ENCODE measurements around the gene L3MBTL3. TPM values are rescaled to one million over a fixed set of nuclear protein-coding genes. Genes with fewer than 3 reads are reported as not detected.

The L3MBTL3 gene
- 10 to 100 TPM in 1 of 4 donors, 1 to 10 TPM in 3; 3.5 to 10.4 (median 4.0) TPM for total RNA-seq
- polyA plus RNA-seq, result 1 to 10 TPM; 2.1 to 4.8 (median 4.8) TPM

DNA sequence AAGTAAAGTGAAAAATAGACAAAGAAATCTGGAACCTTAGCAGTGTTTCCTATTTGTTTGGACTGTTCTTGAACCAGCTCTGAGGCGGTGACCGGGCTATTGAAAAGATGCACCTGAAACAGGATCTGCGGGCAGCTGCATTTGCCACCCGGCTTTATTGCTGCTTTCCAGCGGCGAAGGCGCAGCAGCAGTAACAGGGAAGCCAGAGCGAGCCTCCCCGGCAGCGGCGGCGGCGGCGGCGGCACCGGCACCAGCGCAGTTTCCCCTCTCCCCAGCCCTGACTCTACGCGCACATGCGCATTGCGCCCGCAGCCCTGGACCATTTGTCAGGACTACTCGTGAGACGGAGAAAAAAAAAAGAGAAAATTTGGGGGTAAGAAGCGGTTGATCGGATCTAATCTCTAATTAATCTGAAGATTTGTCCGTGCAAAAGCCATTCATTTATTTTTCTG is at the start of gene L3MBTL3:
Gene L3MBTL3, plus strand, starts transcription at position 290 of the 452 bp plus-strand sequence. CDS start 24,119 bp downstream, outside the sequence.
- H3K4me1 ChIP-seq, result peaks cover 0 to 11% (median 4%) of the 10 kb centered on the region in 4 donors
- no peaks in the 10 kb centered on the region for H3K9me3 ChIP-seq
- TF ChIP-seq POLR2AphosphoS5 (IDR thresholded peaks at IDR 0.05), result peak in 2 of 4 donors; percentile 35 to 36
- TF ChIP-seq, protein P1, sequence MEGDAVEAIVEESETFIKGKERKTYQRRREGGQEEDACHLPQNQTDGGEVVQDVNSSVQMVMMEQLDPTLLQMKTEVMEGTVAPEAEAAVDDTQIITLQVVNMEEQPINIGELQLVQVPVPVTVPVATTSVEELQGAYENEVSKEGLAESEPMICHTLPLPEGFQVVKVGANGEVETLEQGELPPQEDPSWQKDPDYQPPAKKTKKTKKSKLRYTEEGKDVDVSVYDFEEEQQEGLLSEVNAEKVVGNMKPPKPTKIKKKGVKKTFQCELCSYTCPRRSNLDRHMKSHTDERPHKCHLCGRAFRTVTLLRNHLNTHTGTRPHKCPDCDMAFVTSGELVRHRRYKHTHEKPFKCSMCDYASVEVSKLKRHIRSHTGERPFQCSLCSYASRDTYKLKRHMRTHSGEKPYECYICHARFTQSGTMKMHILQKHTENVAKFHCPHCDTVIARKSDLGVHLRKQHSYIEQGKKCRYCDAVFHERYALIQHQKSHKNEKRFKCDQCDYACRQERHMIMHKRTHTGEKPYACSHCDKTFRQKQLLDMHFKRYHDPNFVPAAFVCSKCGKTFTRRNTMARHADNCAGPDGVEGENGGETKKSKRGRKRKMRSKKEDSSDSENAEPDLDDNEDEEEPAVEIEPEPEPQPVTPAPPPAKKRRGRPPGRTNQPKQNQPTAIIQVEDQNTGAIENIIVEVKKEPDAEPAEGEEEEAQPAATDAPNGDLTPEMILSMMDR (IDR thresholded peaks at IDR 0.05), result no peak
- DNase-seq, result peak; percentile 94
- H3K4me3 ChIP-seq, result peak within 1 kb of the TSS; percentile 76 to 91 (median 86)
- peak within 1 kb of the TSS; percentile 75 to 88 (median 81) for H3K27ac ChIP-seq
- 1% methylated on average over 27 of the region's 27 CpGs for WGBS, 2 donors
- H3K27me3 ChIP-seq, result no peaks in the 10 kb centered on the region
- intact Hi-C loops (cut with DNase I), result loop anchor here (2.0 to 5.0 kb wide), 2 partner anchors 241 to 420 kb away; no protein-coding TSS in a partner anchor
- H3K36me3 ChIP-seq, result no peaks in the 10 kb centered on the region

DNA sequence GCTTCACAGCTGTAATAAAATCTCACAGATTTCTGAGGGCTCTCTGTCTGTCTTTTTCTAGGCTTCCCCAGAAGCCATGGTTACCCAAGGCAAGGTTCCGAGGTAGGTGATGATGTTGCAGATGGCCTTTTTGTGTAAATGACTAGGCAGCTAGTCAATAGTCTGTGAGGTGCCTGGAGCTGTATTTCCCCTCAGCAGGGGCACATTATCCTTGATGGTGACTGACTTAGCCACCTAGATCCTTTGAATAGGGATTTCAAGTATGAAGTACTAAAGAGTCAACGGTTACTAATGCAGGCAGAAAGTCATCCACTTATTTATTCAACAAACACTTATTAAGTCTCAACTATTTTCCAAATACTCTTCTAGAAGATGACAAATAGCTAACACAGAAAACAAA is 49.3 kb upstream of the L3MBTL3 start:
- no peaks in the 10 kb centered on the region for H3K36me3 ChIP-seq
- TF ChIP-seq POLR2A (IDR thresholded peaks at IDR 0.05) (no peak), POLR2AphosphoS5 (IDR thresholded peaks at IDR 0.05) (no peak), EP300 (IDR thresholded peaks at IDR 0.05) (no peak)
- TF ChIP-seq, protein P1 (IDR thresholded peaks at IDR 0.05), result no peak
- no peak for DNase-seq
- no peaks in the 10 kb centered on the region for H3K9me3 ChIP-seq
- intact Hi-C loops (cut with DNase I), result no loop called here
- H3K4me3 ChIP-seq, result no peak overlapping the region
- no peak overlapping the region for H3K27ac ChIP-seq
- H3K4me1 ChIP-seq, result no peaks in the 10 kb centered on the region
- no peaks in the 10 kb centered on the region for H3K27me3 ChIP-seq
- 66 to 79% methylated on average over 2 of the region's 2 CpGs for WGBS, 2 donors

DNA sequence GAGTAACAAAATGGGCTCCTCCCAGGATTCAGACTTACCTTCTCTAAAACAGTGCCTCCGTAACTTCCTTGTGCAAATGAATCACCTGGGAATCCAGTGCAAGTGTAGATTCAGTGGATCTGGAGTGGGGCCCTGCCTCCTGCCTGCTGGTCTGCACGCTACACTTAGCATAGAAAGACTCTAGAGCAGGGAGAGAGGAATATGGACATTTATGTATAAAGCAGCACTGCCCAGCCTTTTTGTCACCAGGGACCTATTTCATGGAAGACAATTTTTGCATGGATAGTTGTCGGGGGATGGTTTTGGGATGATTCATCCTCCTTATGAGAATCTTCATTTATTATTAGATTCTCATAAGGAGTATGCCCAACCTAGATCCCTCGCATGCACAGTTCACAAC is 42.3 kb upstream of the L3MBTL3 start:
- TF ChIP-seq EP300 (IDR thresholded peaks at IDR 0.05) (no peak), POLR2A (IDR thresholded peaks at IDR 0.05) (no peak), POLR2AphosphoS5 (IDR thresholded peaks at IDR 0.05) (no peak)
- TF ChIP-seq, protein P1 (IDR thresholded peaks at IDR 0.05), result no peak
- no peak for DNase-seq
- intact Hi-C loops (cut with DNase I), result no loop called here
- H3K27me3 ChIP-seq, result no peaks in the 10 kb centered on the region
- no peak overlapping the region for H3K27ac ChIP-seq
- 92 to 93% methylated on average over 4 of the region's 4 CpGs for WGBS, 2 donors
- no peaks in the 10 kb centered on the region for H3K36me3 ChIP-seq
- peaks cover 0 to 10% (median 4%) of the 10 kb centered on the region in 4 donors for H3K9me3 ChIP-seq
- H3K4me1 ChIP-seq, result no peaks in the 10 kb centered on the region
- H3K4me3 ChIP-seq, result no peak overlapping the region

DNA sequence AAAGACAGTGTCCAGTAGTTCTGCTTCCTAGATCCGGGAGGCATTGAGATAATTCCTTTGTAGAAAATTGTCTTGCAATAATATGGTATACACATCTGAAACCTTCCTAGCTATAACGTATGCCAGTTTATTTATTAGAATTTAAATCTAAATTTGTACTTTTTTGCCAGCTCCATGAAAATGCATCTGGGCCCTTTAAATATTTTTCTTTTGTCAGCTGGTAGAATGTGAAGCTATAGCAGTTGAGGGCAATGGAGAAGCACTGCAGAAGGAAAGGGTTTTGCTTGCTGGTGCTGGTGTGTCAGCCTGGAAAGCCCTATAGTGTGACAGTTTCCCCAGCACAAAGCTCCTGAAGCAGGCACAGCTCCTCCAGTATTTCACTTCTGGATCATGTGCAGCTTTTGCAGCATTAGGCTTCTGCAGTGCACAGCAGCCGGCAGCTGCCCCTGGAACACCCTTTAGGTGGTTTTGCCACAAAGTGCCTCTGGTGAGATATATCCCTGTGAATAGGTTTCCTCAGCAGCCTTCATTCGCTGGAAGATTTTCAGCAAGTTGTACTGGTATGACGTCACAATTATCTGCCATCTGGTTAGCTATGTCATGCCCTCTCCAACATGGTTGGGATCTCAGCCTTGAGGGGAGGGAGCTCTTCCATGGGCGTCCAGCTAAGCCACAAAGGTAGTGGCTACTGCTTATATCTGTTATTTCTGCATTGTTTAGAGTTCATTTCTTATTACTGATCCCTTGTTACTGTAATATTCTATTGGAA is 40.0 kb upstream of the L3MBTL3 start:
- DNase-seq, result no peak
- Histone ChIP-seq H3K36me3 (no peaks in the 10 kb centered on the region), H3K27ac (no peak overlapping the region), H3K9me3 (peaks cover 0 to 10% (median 4%) of the 10 kb centered on the region in 4 donors), H3K4me1 (no peaks in the 10 kb centered on the region), H3K4me3 (no peak overlapping the region), H3K27me3 (no peaks in the 10 kb centered on the region)
- no peak for TF ChIP-seq EP300 (IDR thresholded peaks at IDR 0.05)
- no peak for TF ChIP-seq POLR2A (IDR thresholded peaks at IDR 0.05)
- TF ChIP-seq, protein P1 (IDR thresholded peaks at IDR 0.05), result no peak
- no peak for TF ChIP-seq POLR2AphosphoS5 (IDR thresholded peaks at IDR 0.05)
- intact Hi-C loops (cut with DNase I), result no loop called here
- WGBS, 2 donors, result 91 to 92% methylated on average over 6 of the region's 6 CpGs
